B cell (primary cell): Measurements from ENCODE around the gene IPO13. TPM values are rescaled to one million over a fixed set of nuclear protein-coding genes. Genes with fewer than 3 reads are reported as not detected.

ENCODE experiments used
- ATAC-seq: fragments of 200-7000 bp; cut with Tn5 transposase; one replicate; pipeline ENCODE4 v1.10.0; 2021; ENCODE audit warnings: low read depth, mild to moderate bottlenecking, moderate number of reproducible peaks, moderate library complexity
- CTCF ChIA-PET: fragments of 350-600 bp; sonication (Branson Sonifier 250); formaldehyde crosslinking; loops from one replicate; lab custom pipeline; 2021; ENCODE audit warnings: antibody characterized with exemption, inconsistent platforms; lab: Charles Lee
- POLR2A ChIA-PET: fragments of 350-600 bp; sonication (Branson Sonifier 250); formaldehyde crosslinking; loops from one replicate; lab custom pipeline; 2021; ENCODE audit warnings: antibody characterized with exemption; lab: Charles Lee
- DNase-seq: peaks from one replicate; pipeline ENCODE4 v3.0.0; 2013
- H2AFZ ChIP-seq: 2 replicates; pipeline ENCODE4 v1.6.1; 2012; ENCODE audit warnings: mild to moderate bottlenecking, low read depth, low read length; ENCODE audit not compliant: insufficient read depth, poor library complexity, severe bottlenecking
- H3K27ac ChIP-seq, 2 donors: 1 replicate in 1 of 2; 2 replicates in 1 of 2; pipeline ENCODE4 v1.5.1; 2012 to 2013; ENCODE audit warnings: low read length in 2 of 2, mild to moderate bottlenecking in 2 of 2, moderate library complexity in 1 of 2
- H3K27me3 ChIP-seq, 4 experiments: fragments of 200-600 bp in 1 of 4; sonication (generic) in 1 of 4; replicated peaks in 1 of 4; 1 replicate in 2 of 4; 2 replicates in 2 of 4; pipeline versions ENCODE4 v1.6.1 to v1.7.0; 2013 to 2016; ENCODE audit warnings: low read length in 3 of 4, mild to moderate bottlenecking in 2 of 4, mixed read lengths in 1 of 4, moderate library complexity in 1 of 4; ENCODE audit not compliant: insufficient read depth in 4 of 4, control insufficient read depth in 3 of 4; ENCODE audit errors: control extremely low read depth in 1 of 4
- H3K36me3 ChIP-seq, 2 experiments: replicated peaks in 1 of 2; 1 replicate in 1 of 2; 2 replicates in 1 of 2; pipeline versions ENCODE4 v1.6.1 to v1.7.1; 2013; ENCODE audit warnings: low read length in 1 of 2; ENCODE audit not compliant: insufficient read depth in 2 of 2, control insufficient read depth in 1 of 2; ENCODE audit errors: control extremely low read depth in 1 of 2, extremely low read depth in 1 of 2
- H3K4me1 ChIP-seq, 2 donors: fragments of 200-600 bp in 1 of 2; sonication (generic) in 1 of 2; 1 replicate in 1 of 2; 2 replicates in 1 of 2; pipeline versions ENCODE4 v1.5.1 to v1.6.1; 2013 to 2017; ENCODE audit warnings: low read length in 2 of 2; ENCODE audit not compliant: control insufficient read depth in 2 of 2, insufficient read depth in 2 of 2
- H3K4me2 ChIP-seq: replicated peaks from 2 replicates; pipeline ENCODE3; 2012; ENCODE audit warnings: mild to moderate bottlenecking, low read depth, low read length; ENCODE audit not compliant: poor library complexity, severe bottlenecking
- H3K4me3 ChIP-seq, 5 experiments: fragments of 200-600 bp in 1 of 5; sonication (generic) in 1 of 5; 1 replicate in 3 of 5; 2 replicates in 2 of 5; pipeline versions ENCODE4 v1.5.1 to v1.7.0; 2011 to 2016; ENCODE audit warnings: low read length in 4 of 5, mild to moderate bottlenecking in 4 of 5, low read depth in 2 of 5, control low read depth in 1 of 5, moderate library complexity in 1 of 5; ENCODE audit not compliant: insufficient read depth in 1 of 5; ENCODE audit errors: control extremely low read depth in 1 of 5, extremely low read depth in 1 of 5
- H3K79me2 ChIP-seq: fragments of 200-600 bp; sonication (generic); one replicate; pipeline ENCODE4 v1.6.0; 2016; ENCODE audit warnings: low read length; ENCODE audit not compliant: control insufficient read depth, insufficient read depth
- H3K9ac ChIP-seq: fragments of 200-600 bp; sonication (generic); 2 replicates; pipeline ENCODE4 v1.6.1; 2017; ENCODE audit warnings: mild to moderate bottlenecking, low read length, moderate library complexity
- H3K9me3 ChIP-seq, 3 donors: one replicate each; pipeline versions ENCODE4 v1.6.1 to v1.7.1; 2013; ENCODE audit warnings: low read length in 2 of 3; ENCODE audit not compliant: control insufficient read depth in 2 of 3, insufficient read depth in 1 of 3; ENCODE audit errors: control extremely low read depth in 1 of 3
- H4K20me1 ChIP-seq: 2 replicates; pipeline ENCODE4 v1.6.0; 2012; ENCODE audit warnings: mild to moderate bottlenecking, low read length; ENCODE audit not compliant: insufficient read depth, control insufficient read depth, poor library complexity, severe bottlenecking
- H3K27ac Mint-ChIP-seq: one replicate; pipeline ENCODE4 v1.8.0; 2021; ENCODE audit warnings: mixed read lengths
- H3K27me3 Mint-ChIP-seq: one replicate; pipeline ENCODE4 v1.8.0; 2021; ENCODE audit warnings: mixed read lengths
- H3K4me1 Mint-ChIP-seq: one replicate; pipeline ENCODE4 v1.8.0; 2021; ENCODE audit warnings: mixed read lengths
- H3K4me3 Mint-ChIP-seq: one replicate; pipeline ENCODE4 v1.8.0; 2021; ENCODE audit warnings: mixed read lengths
- H3K9me3 Mint-ChIP-seq: one replicate; pipeline ENCODE4 v1.8.0; 2022; ENCODE audit warnings: mixed read lengths; ENCODE audit not compliant: insufficient read depth
- EZH2 ChIP-seq: IDR thresholded peaks from 2 replicates; pipeline ENCODE4 v1.6.1; 2012; ENCODE audit warnings: borderline replicate concordance, low read depth, mild to moderate bottlenecking, moderate library complexity, low read length; ENCODE audit not compliant: insufficient read depth, poor library complexity, severe bottlenecking
- WGBS: methylation state at CpG from one replicate; pipeline ENCODE4 v1.1.5; 2013; ENCODE audit warnings: missing lambda C conversion rate; ENCODE audit not compliant: insufficient coverage; 5-methylcytosine and 5-hydroxymethylcytosine counted together
- intact Hi-C: fragments of 100-400 bp; cut with micrococcal nuclease; formaldehyde crosslinking; loops from one replicate; pipeline ENCODE4 v1.10.0; 2022
- polyA plus RNA-seq: library from polyadenylated mRNA; depleted of rRNA; stranded (reverse); fragments of >200 nt; gene quantifications from 2 replicates; pipeline ENCODE4 v1.2.3, GENCODE V29; 2012
- total RNA-seq, 2 donors: library from RNA; stranded (reverse); fragments of 120-200 nt in 1 of 2; gene quantifications; 1 replicate in 1 of 2; 2 replicates in 1 of 2; pipeline versions ENCODE4 v1.2.3 to v1.2.4, GENCODE V29; 2013 to 2022
- TF ChIP-seq, protein P1 (sequence below): fragments of 200-600 bp; IDR thresholded peaks from one replicate; pipeline ENCODE4 v1.8.0; 2022; ENCODE audit warnings: antibody characterized with exemption, mild to moderate bottlenecking

Gene IPO13
- total and polyA plus RNA-seq, 2 donors (not counting 1 experiment from before 2014, with no cell fraction given) = 18.7 to 19.7 TPM

DNA sequence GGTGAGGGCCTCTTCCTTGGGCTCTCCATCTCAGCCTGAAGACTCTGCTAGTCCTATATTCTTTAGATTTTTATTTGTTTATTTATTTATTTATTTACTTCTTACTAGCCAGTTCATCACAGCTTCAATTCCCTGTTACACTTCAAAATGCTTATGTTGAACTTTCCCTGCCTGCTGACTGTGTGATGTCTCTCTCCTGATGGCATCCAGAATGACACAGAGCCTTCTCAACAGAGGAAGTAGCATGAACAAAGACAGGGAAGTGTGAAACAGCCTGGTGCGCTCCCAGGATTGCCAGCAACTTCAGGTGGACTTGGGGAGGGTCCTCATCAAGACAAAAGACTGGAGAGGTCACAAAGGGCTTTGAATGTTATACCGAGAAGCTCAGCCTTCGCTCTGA, 4.3 kb upstream of the IPO13 start:
- ChIA-PET CTCF (interaction anchor here (1.2 to 5.0 kb wide), 3 partner anchors 8 to 94 kb away, joined by 4 to 41 read pairs (median 5); partner anchors contain the start of gene ARTN), POLR2A (no interaction called here)
- TF ChIP-seq EZH2 = no peak
- TF ChIP-seq, protein P1, sequence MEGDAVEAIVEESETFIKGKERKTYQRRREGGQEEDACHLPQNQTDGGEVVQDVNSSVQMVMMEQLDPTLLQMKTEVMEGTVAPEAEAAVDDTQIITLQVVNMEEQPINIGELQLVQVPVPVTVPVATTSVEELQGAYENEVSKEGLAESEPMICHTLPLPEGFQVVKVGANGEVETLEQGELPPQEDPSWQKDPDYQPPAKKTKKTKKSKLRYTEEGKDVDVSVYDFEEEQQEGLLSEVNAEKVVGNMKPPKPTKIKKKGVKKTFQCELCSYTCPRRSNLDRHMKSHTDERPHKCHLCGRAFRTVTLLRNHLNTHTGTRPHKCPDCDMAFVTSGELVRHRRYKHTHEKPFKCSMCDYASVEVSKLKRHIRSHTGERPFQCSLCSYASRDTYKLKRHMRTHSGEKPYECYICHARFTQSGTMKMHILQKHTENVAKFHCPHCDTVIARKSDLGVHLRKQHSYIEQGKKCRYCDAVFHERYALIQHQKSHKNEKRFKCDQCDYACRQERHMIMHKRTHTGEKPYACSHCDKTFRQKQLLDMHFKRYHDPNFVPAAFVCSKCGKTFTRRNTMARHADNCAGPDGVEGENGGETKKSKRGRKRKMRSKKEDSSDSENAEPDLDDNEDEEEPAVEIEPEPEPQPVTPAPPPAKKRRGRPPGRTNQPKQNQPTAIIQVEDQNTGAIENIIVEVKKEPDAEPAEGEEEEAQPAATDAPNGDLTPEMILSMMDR = no peak
- H3K27ac ChIP-seq = no peak overlapping the region
- no peak overlapping the region for H3K9ac ChIP-seq
- H2AFZ ChIP-seq = no peak overlapping the region
- Mint-ChIP-seq H3K27me3 (no peaks in the 10 kb centered on the region), H3K4me3 (no peak overlapping the region), H3K9me3 (no peaks in the 10 kb centered on the region), H3K27ac (no peak overlapping the region), H3K4me1 (peaks cover 21% of the 10 kb centered on the region)
- 92% methylated on average over 3 of the region's 3 CpGs for WGBS
- no peaks in the 10 kb centered on the region for H3K9me3 ChIP-seq
- peaks cover 10 to 14% of the 10 kb centered on the region in 2 donors for H3K4me1 ChIP-seq
- H3K4me2 ChIP-seq = no peak overlapping the region
- DNase-seq = no peak
- H3K36me3 ChIP-seq = no peaks in the 10 kb centered on the region
- intact Hi-C loops = loop anchor here (10.0 kb wide), 1 partner anchor 1178 kb away; the partner anchor contains the start of genes C1orf50 and P3H1
- ATAC-seq = no peak
- peaks cover 0 to under 1% (median 0%) of the 10 kb centered on the region in 4 experiments for H3K27me3 ChIP-seq
- peaks cover 11% of the 10 kb centered on the region for H3K79me2 ChIP-seq
- H3K4me3 ChIP-seq = no peak overlapping the region
- peaks cover 3% of the 10 kb centered on the region for H4K20me1 ChIP-seq

DNA sequence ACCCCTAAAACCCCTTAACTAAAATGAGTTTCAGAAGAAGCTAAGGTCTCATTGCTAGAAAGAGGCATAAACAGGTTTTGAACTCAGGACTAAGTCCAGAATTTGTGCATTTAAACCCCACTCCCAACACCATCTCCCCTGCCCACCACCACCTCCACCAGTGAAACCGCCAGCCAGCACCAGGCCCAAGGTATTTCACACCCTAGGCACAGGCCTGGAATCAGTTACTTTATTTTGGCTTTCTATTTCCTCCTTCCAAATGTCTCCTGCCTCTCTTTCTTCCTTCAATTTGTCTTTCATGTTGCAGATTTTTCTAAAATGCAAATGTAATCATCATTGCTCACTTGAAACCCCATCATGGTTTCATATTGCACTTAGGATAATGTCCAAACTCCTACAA, 1.9 kb upstream of the IPO13 start:
- H3K27me3 Mint-ChIP-seq = no peaks in the 10 kb centered on the region
- H3K4me3 Mint-ChIP-seq = peak overlapping the region; percentile 70
- Histone ChIP-seq H3K27me3 (no peaks in the 10 kb centered on the region), H2AFZ (no peak overlapping the region), H3K79me2 (peaks cover 24% of the 10 kb centered on the region), H3K4me2 (no peak overlapping the region), H3K4me3 (no peak overlapping the region), H4K20me1 (peaks cover 5% of the 10 kb centered on the region), H3K27ac (no peak overlapping the region), H3K4me1 (peaks cover 15 to 25% of the 10 kb centered on the region in 2 donors), H3K9ac (no peak overlapping the region), H3K9me3 (no peaks in the 10 kb centered on the region), H3K36me3 (no peaks in the 10 kb centered on the region)
- CTCF ChIA-PET = interaction anchor here (1.2 to 5.0 kb wide), 6 partner anchors 10 to 181 kb away, joined by 3 to 41 read pairs (median 8); partner anchors contain the start of genes ARTN and ATP6V0B
- H3K4me1 Mint-ChIP-seq = peaks cover 34% of the 10 kb centered on the region
- WGBS = 93% methylated on average over 1 of the region's 1 CpG
- no peaks in the 10 kb centered on the region for H3K9me3 Mint-ChIP-seq
- ATAC-seq (no peak), DNase-seq (no peak)
- H3K27ac Mint-ChIP-seq = no peak overlapping the region
- intact Hi-C loops = loop anchor here (5.0 to 10.0 kb wide), 2 partner anchors 183 to 1180 kb away; partner anchors contain the start of genes C1orf50 and P3H1
- no peak for TF ChIP-seq EZH2
- TF ChIP-seq, protein P1 = no peak
- POLR2A ChIA-PET = no interaction called here
